ENCODE measurements around the gene ATXN7L1. TPM values are rescaled to one million over a fixed set of nuclear protein-coding genes. Genes with fewer than 3 reads are reported as not detected.

Gene ATXN7L1
- total and polyA plus RNA-seq, 2 of the 13 experiments (the other 11 are each of a cell fraction or from before 2014, with no cell fraction given), result 4.1 to 7.8 TPM

GRCh38 chr7:105693576-105693975 lies 182.8 kb downstream of the ATXN7L1 start:
- in situ Hi-C loops (cut with HindIII; ENCODE audit: extremely low pct_ligation_motif_present, low pct_unique_long_range_greater_than_20kb), result no loop called here

More at GRCh38 chr7:105693576-105693975, 182.8 kb downstream of the ATXN7L1 start:
- no peaks in the 10 kb centered on the region for H4K20me1 ChIP-seq (ENCODE audit: insufficient read depth, low read length)
- POLR2A ChIA-PET, result no interaction called here
- no peaks in the 10 kb centered on the region for H3K9me3 ChIP-seq (ENCODE audit: low read length)
- no peak for ATAC-seq
- H3K27me3 ChIP-seq (ENCODE audit: control insufficient read depth in 1 of 2, insufficient read depth in 2 of 2, low read length in 2 of 2), result no peaks in the 10 kb centered on the region
- H3K9ac ChIP-seq (ENCODE audit: insufficient read depth, low read depth, low read length), result no peak overlapping the region
- TF ChIP-seq RARG (CRISPR knock-in tag; IDR thresholded peaks at IDR 0.05; ENCODE audit: low read depth), result no peak
- no peak for TF ChIP-seq MXI1 (IDR thresholded peaks at IDR 0.05; ENCODE audit: borderline replicate concordance, low read depth, low read length)
- TF ChIP-seq FOXM1 (CRISPR knock-in tag; IDR thresholded peaks at IDR 0.05), result no peak
- TF ChIP-seq ZBTB42 (CRISPR knock-in tag; IDR thresholded peaks at IDR 0.05), result no peak
- TF ChIP-seq RNF219 (CRISPR knock-in tag; IDR thresholded peaks at IDR 0.05), result no peak
- no peak for TF ChIP-seq PRPF4 (IDR thresholded peaks at IDR 0.05; ENCODE audit: low read depth, low read length, poor library complexity, severe bottlenecking)
- TF ChIP-seq ZNF124 (CRISPR knock-in tag; IDR thresholded peaks at IDR 0.05), result no peak
- no peak for TF ChIP-seq POLR2A (IDR thresholded peaks at IDR 0.05; ENCODE audit: insufficient read depth in 1 of 2, low read depth in 2 of 2, low read length in 2 of 2)
- TF ChIP-seq ZKSCAN5 (CRISPR knock-in tag; IDR thresholded peaks at IDR 0.05), result no peak
- no peak for TF ChIP-seq ZFY (CRISPR knock-in tag; IDR thresholded peaks at IDR 0.05)
- TF ChIP-seq, protein P1, sequence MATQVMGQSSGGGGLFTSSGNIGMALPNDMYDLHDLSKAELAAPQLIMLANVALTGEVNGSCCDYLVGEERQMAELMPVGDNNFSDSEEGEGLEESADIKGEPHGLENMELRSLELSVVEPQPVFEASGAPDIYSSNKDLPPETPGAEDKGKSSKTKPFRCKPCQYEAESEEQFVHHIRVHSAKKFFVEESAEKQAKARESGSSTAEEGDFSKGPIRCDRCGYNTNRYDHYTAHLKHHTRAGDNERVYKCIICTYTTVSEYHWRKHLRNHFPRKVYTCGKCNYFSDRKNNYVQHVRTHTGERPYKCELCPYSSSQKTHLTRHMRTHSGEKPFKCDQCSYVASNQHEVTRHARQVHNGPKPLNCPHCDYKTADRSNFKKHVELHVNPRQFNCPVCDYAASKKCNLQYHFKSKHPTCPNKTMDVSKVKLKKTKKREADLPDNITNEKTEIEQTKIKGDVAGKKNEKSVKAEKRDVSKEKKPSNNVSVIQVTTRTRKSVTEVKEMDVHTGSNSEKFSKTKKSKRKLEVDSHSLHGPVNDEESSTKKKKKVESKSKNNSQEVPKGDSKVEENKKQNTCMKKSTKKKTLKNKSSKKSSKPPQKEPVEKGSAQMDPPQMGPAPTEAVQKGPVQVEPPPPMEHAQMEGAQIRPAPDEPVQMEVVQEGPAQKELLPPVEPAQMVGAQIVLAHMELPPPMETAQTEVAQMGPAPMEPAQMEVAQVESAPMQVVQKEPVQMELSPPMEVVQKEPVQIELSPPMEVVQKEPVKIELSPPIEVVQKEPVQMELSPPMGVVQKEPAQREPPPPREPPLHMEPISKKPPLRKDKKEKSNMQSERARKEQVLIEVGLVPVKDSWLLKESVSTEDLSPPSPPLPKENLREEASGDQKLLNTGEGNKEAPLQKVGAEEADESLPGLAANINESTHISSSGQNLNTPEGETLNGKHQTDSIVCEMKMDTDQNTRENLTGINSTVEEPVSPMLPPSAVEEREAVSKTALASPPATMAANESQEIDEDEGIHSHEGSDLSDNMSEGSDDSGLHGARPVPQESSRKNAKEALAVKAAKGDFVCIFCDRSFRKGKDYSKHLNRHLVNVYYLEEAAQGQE (IDR thresholded peaks at IDR 0.05; ENCODE audit: borderline replicate concordance in 1 of 2, low read depth in 1 of 2, low read length in 2 of 2), result no peak
- TF ChIP-seq IRF9 (CRISPR knock-in tag; IDR thresholded peaks at IDR 0.05; ENCODE audit: borderline replicate concordance), result no peak
- no peak for TF ChIP-seq ZNF605 (CRISPR knock-in tag; IDR thresholded peaks at IDR 0.05)
- TF ChIP-seq ZNF792 (CRISPR knock-in tag; IDR thresholded peaks at IDR 0.05), result no peak
- H2AFZ ChIP-seq (ENCODE audit: low read length), result no peak overlapping the region
- no peak for FAIRE-seq
- CTCF ChIA-PET (ENCODE audit: low intra/inter-chr PET ratio, low total read pairs), result no interaction called here
- H3K79me2 ChIP-seq (ENCODE audit: insufficient read depth, low read length), result no peaks in the 10 kb centered on the region
- no peak overlapping the region for H3K27ac ChIP-seq (ENCODE audit: extremely low read length, insufficient read depth, low read length)
- no peak overlapping the region for H3K4me2 ChIP-seq (ENCODE audit: low read depth, low read length)
- H3K36me3 ChIP-seq (replicated peaks in 1 of 2; ENCODE audit: control insufficient read depth in 1 of 2, insufficient read depth in 2 of 2, low read length in 2 of 2), result no peaks in the 10 kb centered on the region
- WGBS (ENCODE audit: low lambda C conversion rate), result 92% methylated on average over 3 of the region's 3 CpGs
- intact Hi-C loops (cut with micrococcal nuclease; ENCODE audit: unreplicated experiment), result no loop called here
- no peak for DNase-seq (ENCODE audit: low spot score)
- BruUV-seq (replicated peaks), result no TSS peak
- no peak overlapping the region for H3K4me3 ChIP-seq (replicated peaks in 1 of 3; ENCODE audit: insufficient read depth in 1 of 3, low read depth in 2 of 3, low read length in 3 of 3)
- no peaks in the 10 kb centered on the region for H3K4me1 ChIP-seq (ENCODE audit: insufficient read depth, low read length)
